T follicular helper cell (primary cell): ENCODE results near the gene OR51D1.

Experiments
- DNase-seq: peaks from one replicate; pipeline ENCODE4 v3.0.0-alpha.2; 2020; ENCODE audit warnings: low read depth

The OR51D1 gene

GRCh38 chr11:4644233-4644632, 7.0 kb downstream of the OR51D1 start:
- DNase-seq = no peak

DNA sequence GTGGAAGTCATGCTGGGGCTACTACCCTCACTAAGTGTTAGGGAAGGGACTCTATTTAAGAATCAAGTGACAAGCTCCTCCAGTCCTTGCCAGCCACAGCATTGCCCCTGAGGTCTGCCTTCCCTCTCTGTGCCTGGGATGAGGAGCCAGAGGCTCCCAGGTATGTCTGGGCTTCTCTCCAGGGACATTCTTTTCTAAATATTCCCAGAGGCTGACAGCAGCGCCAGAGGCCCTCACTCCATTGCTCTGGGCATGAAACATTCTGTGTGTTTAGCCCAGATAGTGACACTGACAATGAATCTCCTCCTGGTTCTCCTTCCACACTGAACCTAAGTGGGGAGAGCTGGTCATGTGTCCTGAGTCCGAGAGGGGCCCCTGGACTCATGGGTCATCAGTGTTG, 8.7 kb downstream of the OR51D1 start:
- DNase-seq = no peak

DNA sequence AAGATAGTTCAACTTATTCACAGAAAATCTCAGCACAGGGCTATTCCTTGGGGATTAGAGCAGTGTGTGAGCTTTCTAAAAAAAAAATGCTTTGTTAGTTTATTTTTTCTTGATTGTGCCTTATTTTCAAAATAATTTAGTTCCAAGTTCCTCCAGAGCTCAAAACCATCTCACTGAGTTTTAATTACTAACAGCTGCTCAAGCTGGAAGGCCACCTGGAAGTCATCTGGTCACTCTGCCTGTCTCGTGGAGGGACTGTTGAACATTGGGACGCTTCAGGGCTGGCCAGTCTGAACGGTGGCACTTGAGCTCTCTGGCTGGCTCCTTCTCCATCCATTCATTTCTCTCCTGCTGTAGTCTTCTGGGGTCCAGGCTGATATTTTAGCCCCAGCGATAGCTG, 10.5 kb downstream of the OR51D1 start:
- no peak for DNase-seq

DNA sequence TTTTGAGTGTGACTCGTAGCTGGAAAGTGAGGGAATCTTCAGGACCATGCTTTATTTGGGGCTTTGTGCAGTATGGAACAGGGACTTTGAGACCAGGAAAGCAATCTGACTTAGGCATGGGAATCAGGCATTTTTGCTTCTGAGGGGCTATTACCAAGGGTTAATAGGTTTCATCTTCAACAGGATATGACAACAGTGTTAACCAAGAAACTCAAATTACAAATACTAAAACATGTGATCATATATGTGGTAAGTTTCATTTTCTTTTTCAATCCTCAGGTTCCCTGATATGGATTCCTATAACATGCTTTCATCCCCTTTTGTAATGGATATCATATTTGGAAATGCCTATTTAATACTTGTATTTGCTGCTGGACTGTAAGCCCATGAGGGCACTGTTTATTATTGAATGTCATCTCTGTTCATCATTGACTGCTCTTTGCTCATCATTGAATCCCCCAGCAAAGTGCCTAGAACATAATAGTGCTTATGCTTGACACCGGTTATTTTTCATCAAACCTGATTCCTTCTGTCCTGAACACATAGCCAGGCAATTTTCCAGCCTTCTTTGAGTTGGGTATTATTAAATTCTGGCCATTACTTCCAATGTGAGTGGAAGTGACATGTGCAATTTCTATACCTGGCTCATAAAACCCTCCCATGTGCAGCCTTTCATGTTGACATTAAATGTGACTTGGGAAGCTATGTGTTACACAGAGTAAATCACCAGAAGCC, 17.5 kb downstream of the OR51D1 start:
- DNase-seq = no peak

- DNase-seq = no peak
These were observed 21.6 kb downstream of the OR51D1 start for GRCh38 chr11:4658629-4659445.

GRCh38 chr11:4662876-4663275, 25.6 kb downstream of the OR51D1 start:
- no peak for DNase-seq

DNA sequence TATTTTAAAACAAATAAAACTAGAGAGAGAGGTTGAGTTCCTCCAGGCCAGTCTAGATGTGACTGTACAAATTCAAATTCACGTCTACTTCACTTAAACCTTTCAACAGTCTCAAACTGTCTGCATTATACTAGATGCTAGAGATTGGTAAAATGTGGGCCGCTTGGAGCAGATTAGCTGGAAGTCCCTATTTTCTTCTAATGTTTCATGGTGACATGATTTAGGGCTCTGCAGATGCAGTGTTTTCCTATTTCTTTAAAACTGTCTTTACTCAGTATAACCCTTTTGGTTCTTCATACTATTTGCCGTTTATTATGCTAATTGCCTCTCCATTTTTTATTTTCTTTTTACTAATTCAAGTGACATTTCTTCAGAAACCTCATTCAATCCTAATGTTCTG, 26.9 kb downstream of the OR51D1 start:
- DNase-seq = no peak

DNA sequence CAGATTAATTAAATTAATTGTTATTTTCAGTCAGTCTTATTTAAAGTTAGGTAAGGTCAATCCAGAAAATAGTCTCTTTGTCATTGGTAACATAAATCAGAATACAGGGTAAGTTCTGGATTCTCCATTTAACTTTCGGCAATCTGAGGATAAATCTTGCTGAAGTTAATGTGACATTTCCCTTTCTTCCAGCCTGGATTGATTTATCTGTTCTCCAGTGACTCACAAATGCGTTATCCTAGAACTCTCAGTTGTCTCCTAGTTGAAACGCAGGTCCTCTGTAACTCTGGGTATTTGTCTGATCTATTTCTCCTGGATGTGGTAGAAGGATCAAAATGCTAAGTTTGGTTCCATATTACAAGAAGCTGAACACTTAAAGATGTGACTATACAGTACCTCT, 27.5 kb downstream of the OR51D1 start:
- no peak for DNase-seq

DNA sequence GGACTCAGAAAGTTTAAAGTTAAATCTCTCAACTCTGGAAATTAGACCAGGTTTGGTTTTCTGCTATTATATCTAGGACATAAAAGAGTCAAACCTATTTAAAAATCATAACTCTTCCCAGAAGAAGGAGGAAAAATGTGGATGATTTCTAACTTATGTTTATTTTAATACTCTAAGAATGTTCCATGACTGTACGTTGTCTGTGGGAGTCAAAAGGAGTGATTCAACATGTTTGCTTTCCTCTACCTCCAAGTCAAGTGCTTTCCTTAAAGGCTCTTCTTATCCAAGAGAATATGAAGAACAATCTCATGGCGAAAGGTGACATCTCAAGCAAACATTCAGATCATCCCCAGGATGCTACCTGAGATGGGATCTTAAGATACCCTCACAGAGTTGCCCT, 28.1 kb downstream of the OR51D1 start:
- no peak for DNase-seq

- DNase-seq = no peak
These were observed 34.5 kb downstream of the OR51D1 start for GRCh38 chr11:4671741-4672140.

GRCh38 chr11:4672470-4672869, 35.2 kb downstream of the OR51D1 start:
- no peak for DNase-seq

- DNase-seq = no peak
These were observed 36.5 kb downstream of the OR51D1 start for GRCh38 chr11:4673781-4674180.

DNA sequence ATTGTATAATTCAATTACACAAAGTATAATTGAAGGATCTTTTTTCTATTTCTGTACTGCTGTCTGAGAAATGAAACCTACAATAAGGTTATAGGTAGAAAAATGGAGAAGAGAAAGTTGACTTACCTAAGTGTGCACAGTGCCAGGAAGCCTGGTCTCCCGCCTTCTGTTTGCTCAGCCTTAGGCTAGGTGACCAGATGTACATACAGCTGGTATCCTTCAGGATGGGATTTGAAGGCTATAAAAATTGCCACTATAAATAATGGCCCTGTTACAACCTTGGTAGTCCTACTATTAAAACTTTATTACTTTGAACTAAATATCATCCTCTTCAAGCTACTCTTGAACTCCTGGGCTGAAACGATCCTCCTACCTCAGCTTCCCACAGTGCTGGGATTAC, 40.7 kb downstream of the OR51D1 start:
- DNase-seq = no peak

GRCh38 chr11:4680341-4680740, 43.1 kb downstream of the OR51D1 start:
- no peak for DNase-seq

DNA sequence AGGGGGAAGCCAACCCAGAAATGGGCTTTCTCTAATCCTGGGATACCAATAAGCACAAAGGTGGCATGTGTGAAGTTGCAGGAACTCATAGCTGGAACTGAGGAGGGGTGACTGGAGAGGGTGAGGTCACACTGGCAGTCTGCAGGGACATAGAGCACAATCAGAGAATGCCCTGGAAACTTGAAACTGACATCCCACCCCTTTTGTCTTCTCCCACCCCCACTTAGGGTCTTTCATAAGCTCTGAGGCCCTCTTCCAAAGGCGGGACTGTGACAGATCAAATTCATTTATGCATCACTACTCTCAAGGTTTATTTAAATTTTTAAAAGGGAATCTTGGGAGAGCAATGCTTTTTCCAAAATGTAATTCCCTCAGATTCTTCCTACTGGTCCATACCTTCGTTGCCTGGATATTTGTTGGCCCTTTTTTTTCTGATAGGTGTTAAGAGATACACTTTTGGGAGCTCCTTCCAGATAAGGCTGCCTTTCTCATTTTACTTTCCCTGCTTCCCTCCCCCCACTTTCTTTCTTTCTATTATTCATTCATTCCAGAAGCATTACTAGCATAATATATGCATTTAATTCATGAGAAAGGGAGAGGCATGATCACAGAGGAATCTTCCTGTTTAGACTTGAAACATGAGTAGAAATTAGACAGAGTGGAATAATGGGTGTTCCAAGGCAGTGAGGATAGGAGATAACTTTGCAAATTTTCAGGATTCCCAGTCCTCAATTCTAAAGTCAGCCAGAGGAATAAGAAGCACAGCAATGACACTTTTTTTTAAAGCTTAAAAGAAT, 45.5 kb downstream of the OR51D1 start:
- DNase-seq = no peak

- no peak for DNase-seq
These were observed 47.5 kb downstream of the OR51D1 start for GRCh38 chr11:4684631-4685285.
